Neuronal stem cell (in vitro differentiated cells): ENCODE results near the gene NEGR1.

ENCODE experiments used
- DNase-seq: peaks from one replicate; pipeline ENCODE4 v3.0.0-alpha.2; 2013; ENCODE audit warnings: low spot score
- H2AFZ ChIP-seq: one replicate; pipeline ENCODE4 v1.6.1; 2013; ENCODE audit warnings: mild to moderate bottlenecking, low read length, inconsistent platforms
- H2AK5ac ChIP-seq: 2 replicates; pipeline ENCODE4 v1.6.1; 2013; ENCODE audit warnings: low read depth, mild to moderate bottlenecking, inconsistent platforms, low read length, moderate library complexity, mixed read lengths
- H2BK120ac ChIP-seq: 2 replicates; pipeline ENCODE4 v1.6.1; 2013; ENCODE audit warnings: low read depth, mild to moderate bottlenecking, inconsistent platforms, low read length, moderate library complexity, mixed read lengths
- H2BK12ac ChIP-seq: one replicate; pipeline ENCODE4 v1.6.1; 2013; ENCODE audit warnings: low read length, inconsistent platforms
- H2BK15ac ChIP-seq: 2 replicates; pipeline ENCODE4 v1.6.1; 2013; ENCODE audit warnings: mild to moderate bottlenecking, low read length, inconsistent platforms, mixed read lengths
- H2BK5ac ChIP-seq: one replicate; pipeline ENCODE4 v1.6.1; 2013; ENCODE audit warnings: inconsistent platforms, mild to moderate bottlenecking, low read length, moderate library complexity
- H3K14ac ChIP-seq: one replicate; pipeline ENCODE4 v1.6.1; 2013; ENCODE audit warnings: low read length, inconsistent platforms
- H3K18ac ChIP-seq: 2 replicates; pipeline ENCODE4 v1.6.1; 2013; ENCODE audit warnings: low read length, inconsistent platforms
- H3K23ac ChIP-seq: 2 replicates; pipeline ENCODE4 v1.6.1; 2013; ENCODE audit warnings: low read depth, mild to moderate bottlenecking, mixed read lengths, low read length, inconsistent platforms; ENCODE audit not compliant: poor library complexity
- H3K27ac ChIP-seq: replicated peaks from 3 replicates; pipeline ENCODE4 v1.5.1; 2013; ENCODE audit warnings: low read length, inconsistent platforms
- H3K27me3 ChIP-seq, 3 experiments: 2 replicates each; pipeline ENCODE4 v1.6.1; 2013; ENCODE audit warnings: low read length in 3 of 3, mild to moderate bottlenecking in 2 of 3, inconsistent platforms in 1 of 3, low read depth in 1 of 3, mixed read lengths in 1 of 3, moderate library complexity in 1 of 3; ENCODE audit not compliant: control insufficient read depth in 3 of 3, insufficient read depth in 3 of 3
- H3K36me3 ChIP-seq, 2 donors: replicated peaks in 1 of 2; 2 replicates each; pipeline ENCODE4 v1.6.1; 2013; ENCODE audit warnings: low read length in 2 of 2; ENCODE audit not compliant: control insufficient read depth in 2 of 2, insufficient read depth in 2 of 2
- H3K4ac ChIP-seq: 2 replicates; pipeline ENCODE4 v1.6.1; 2013; ENCODE audit warnings: inconsistent platforms, mild to moderate bottlenecking, low read length, moderate library complexity
- H3K4me1 ChIP-seq, 2 donors: 1 replicate in 1 of 2; 2 replicates in 1 of 2; pipeline ENCODE4 v1.6.1; 2013; ENCODE audit warnings: low read length in 2 of 2, low read depth in 1 of 2; ENCODE audit not compliant: control insufficient read depth in 2 of 2, insufficient read depth in 1 of 2
- H3K4me2 ChIP-seq: one replicate; pipeline ENCODE4 v1.6.1; 2013; ENCODE audit warnings: mild to moderate bottlenecking, low read length, inconsistent platforms; ENCODE audit not compliant: insufficient read depth, poor library complexity, severe bottlenecking
- H3K4me3 ChIP-seq, 2 donors: 2 replicates each; pipeline ENCODE4 v1.5.1; 2013; ENCODE audit warnings: low read length in 2 of 2, mild to moderate bottlenecking in 2 of 2, inconsistent platforms in 1 of 2, moderate library complexity in 1 of 2
- H3K79me1 ChIP-seq: one replicate; pipeline ENCODE4 v1.6.1; 2013; ENCODE audit warnings: low read depth, mild to moderate bottlenecking, inconsistent platforms, low read length, moderate library complexity
- H3K9ac ChIP-seq: one replicate; pipeline ENCODE4 v1.6.1; 2013; ENCODE audit warnings: mild to moderate bottlenecking, low read depth, low read length, inconsistent platforms; ENCODE audit not compliant: poor library complexity
- H3K9me3 ChIP-seq, 2 donors: replicated peaks in 1 of 2; 2 replicates each; pipeline versions ENCODE3 to v1.6.1; 2013; ENCODE audit warnings: low read length in 2 of 2, mild to moderate bottlenecking in 2 of 2, inconsistent platforms in 1 of 2, low read depth in 1 of 2, mixed read lengths in 1 of 2, moderate library complexity in 1 of 2; ENCODE audit not compliant: control insufficient read depth in 2 of 2, insufficient read depth in 1 of 2
- H4K8ac ChIP-seq: one replicate; pipeline ENCODE4 v1.6.1; 2013; ENCODE audit warnings: low read depth, mild to moderate bottlenecking, inconsistent platforms, low read length, moderate library complexity
- H4K91ac ChIP-seq: one replicate; pipeline ENCODE4 v1.6.1; 2013; ENCODE audit warnings: low read length, low read depth, mild to moderate bottlenecking, inconsistent platforms; ENCODE audit not compliant: poor library complexity
- WGBS, 2 donors: extraction: QIAGEN DNeasy Blood & Tissue Kit; methylation state at CpG; one replicate each; pipeline ENCODE4 v1.1.7; 2013; ENCODE audit warnings: missing lambda C conversion rate in 2 of 2, mixed read lengths in 1 of 2; ENCODE audit not compliant: insufficient read length in 2 of 2, insufficient replicate concordance in 1 of 2; ENCODE audit errors: extremely low coverage in 2 of 2; 5-methylcytosine and 5-hydroxymethylcytosine counted together

The NEGR1 gene

GRCh38 chr1:72218141-72218739 is 64.1 kb downstream of the NEGR1 start:
- Histone ChIP-seq H3K27ac (no peak overlapping the region), H3K4me3 (no peak overlapping the region), H4K91ac (no peak overlapping the region), H2AK5ac (no peak overlapping the region), H3K4me1 (no peaks in the 10 kb centered on the region), H4K8ac (no peak overlapping the region), H3K4ac (no peak overlapping the region), H3K4me2 (no peak overlapping the region), H3K36me3 (no peaks in the 10 kb centered on the region), H3K14ac (no peak overlapping the region), H2BK15ac (no peak overlapping the region), H2AFZ (no peak overlapping the region), H3K9me3 (no peaks in the 10 kb centered on the region), H3K23ac (no peak overlapping the region), H3K27me3 (no peaks in the 10 kb centered on the region), H2BK12ac (no peak overlapping the region), H2BK5ac (no peak overlapping the region), H3K79me1 (no peaks in the 10 kb centered on the region), H3K9ac (no peak overlapping the region), H3K18ac (no peak overlapping the region), H2BK120ac (no peak overlapping the region)
- WGBS, 2 donors: no CpG with 5 or more reads among the region's 5 CpGs
- DNase-seq: no peak

GRCh38 chr1:72207059-72207458 is 75.3 kb downstream of the NEGR1 start:
- H3K4me2 ChIP-seq: no peak overlapping the region
- no CpG with 5 or more reads among the region's 1 CpG for WGBS, 2 donors
- H2BK120ac ChIP-seq: no peak overlapping the region
- H3K23ac ChIP-seq: no peak overlapping the region
- no peak overlapping the region for H2BK15ac ChIP-seq
- no peak overlapping the region for H3K9ac ChIP-seq
- H3K36me3 ChIP-seq: no peaks in the 10 kb centered on the region
- no peak overlapping the region for H4K8ac ChIP-seq
- no peak overlapping the region for H2AFZ ChIP-seq
- no peak overlapping the region for H3K4ac ChIP-seq
- no peak for DNase-seq
- H3K27me3 ChIP-seq: no peaks in the 10 kb centered on the region
- no peak overlapping the region for H3K27ac ChIP-seq
- H2BK5ac ChIP-seq: no peak overlapping the region
- no peak overlapping the region for H3K18ac ChIP-seq
- H3K14ac ChIP-seq: no peak overlapping the region
- no peaks in the 10 kb centered on the region for H3K79me1 ChIP-seq
- no peaks in the 10 kb centered on the region for H3K4me1 ChIP-seq
- no peaks in the 10 kb centered on the region for H3K9me3 ChIP-seq
- H3K4me3 ChIP-seq: no peak overlapping the region
- no peak overlapping the region for H4K91ac ChIP-seq
- H2BK12ac ChIP-seq: no peak overlapping the region
- H2AK5ac ChIP-seq: no peak overlapping the region

- no peak overlapping the region for H3K14ac ChIP-seq
- no CpG with 5 or more reads among the region's 2 CpGs for WGBS, 2 donors
- H3K36me3 ChIP-seq: no peaks in the 10 kb centered on the region
- H2BK5ac ChIP-seq: no peak overlapping the region
- no peak overlapping the region for H2BK120ac ChIP-seq
- H2AK5ac ChIP-seq: no peak overlapping the region
- H3K27ac ChIP-seq: no peak overlapping the region
- no peaks in the 10 kb centered on the region for H3K4me1 ChIP-seq
- no peak overlapping the region for H3K18ac ChIP-seq
- no peak overlapping the region for H4K91ac ChIP-seq
- H2BK12ac ChIP-seq: no peak overlapping the region
- DNase-seq: no peak
- H3K9ac ChIP-seq: no peak overlapping the region
- no peaks in the 10 kb centered on the region for H3K27me3 ChIP-seq
- no peak overlapping the region for H2AFZ ChIP-seq
- H3K23ac ChIP-seq: no peak overlapping the region
- H3K9me3 ChIP-seq: peaks cover 0 to 9% of the 10 kb centered on the region in 2 donors
- H2BK15ac ChIP-seq: no peak overlapping the region
- H4K8ac ChIP-seq: no peak overlapping the region
- no peak overlapping the region for H3K4me3 ChIP-seq
- H3K4me2 ChIP-seq: no peak overlapping the region
- H3K79me1 ChIP-seq: no peaks in the 10 kb centered on the region
- no peak overlapping the region for H3K4ac ChIP-seq
Observed at GRCh38 chr1:72202761-72203160, 79.6 kb downstream of the NEGR1 start.

- H2BK15ac ChIP-seq: no peak overlapping the region
- no peak for DNase-seq
- H2AK5ac ChIP-seq: no peak overlapping the region
- no peaks in the 10 kb centered on the region for H3K27me3 ChIP-seq
- no peaks in the 10 kb centered on the region for H3K4me1 ChIP-seq
- no peak overlapping the region for H4K8ac ChIP-seq
- H3K14ac ChIP-seq: no peak overlapping the region
- no peak overlapping the region for H3K27ac ChIP-seq
- no peak overlapping the region for H3K4me2 ChIP-seq
- no peak overlapping the region for H2AFZ ChIP-seq
- no peaks in the 10 kb centered on the region for H3K79me1 ChIP-seq
- H3K23ac ChIP-seq: no peak overlapping the region
- no CpG with 5 or more reads among the region's 3 CpGs for WGBS, 2 donors
- no peak overlapping the region for H4K91ac ChIP-seq
- peaks cover 0 to 9% of the 10 kb centered on the region in 2 donors for H3K9me3 ChIP-seq
- H3K4ac ChIP-seq: no peak overlapping the region
- H3K18ac ChIP-seq: no peak overlapping the region
- H3K36me3 ChIP-seq: no peaks in the 10 kb centered on the region
- H2BK12ac ChIP-seq: no peak overlapping the region
- H3K9ac ChIP-seq: no peak overlapping the region
- H2BK120ac ChIP-seq: no peak overlapping the region
- no peak overlapping the region for H3K4me3 ChIP-seq
- no peak overlapping the region for H2BK5ac ChIP-seq
Observed at GRCh38 chr1:72197786-72198185, 84.6 kb downstream of the NEGR1 start.
